Breast epithelium (tissue), 4 donors: ENCODE data around the gene LPP. TPM values are rescaled to one million over a fixed set of nuclear protein-coding genes. Genes with fewer than 3 reads are reported as not detected.

ENCODE experiments used
- DNase-seq, 2 donors: peaks; one replicate each; pipeline ENCODE4 v3.0.0-alpha.2; 2019; ENCODE audit warnings: low spot score in 2 of 2
- H3K27ac ChIP-seq, 2 donors: fragments of 200-600 bp; sonication (generic) in 1 of 2; one replicate each; pipeline ENCODE4 v1.5.1; 2016 to 2019; ENCODE audit warnings: mild to moderate bottlenecking in 1 of 2
- H3K27me3 ChIP-seq, 2 donors: fragments of 200-600 bp; sonication (generic) in 1 of 2; one replicate each; pipeline versions ENCODE4 v1.5.1 to v1.6.0; 2017 to 2019; ENCODE audit warnings: control low read depth in 1 of 2, mild to moderate bottlenecking in 1 of 2
- H3K36me3 ChIP-seq: fragments of 200-600 bp; one replicate; pipeline ENCODE4 v1.5.1; 2019
- H3K4me1 ChIP-seq, 2 donors: fragments of 200-600 bp; sonication (generic); one replicate each; pipeline ENCODE4 v1.5.1; 2016 to 2019; ENCODE audit warnings: control low read depth in 1 of 2
- H3K4me3 ChIP-seq, 3 donors: fragments of 200-600 bp; sonication (generic); 1 replicate in 2 of 3; 2 replicates in 1 of 3; pipeline ENCODE4 v1.5.1; 2016 to 2019; ENCODE audit warnings: mild to moderate bottlenecking in 3 of 3, moderate library complexity in 2 of 3
- H3K9me3 ChIP-seq, 2 donors: fragments of 200-600 bp; sonication (generic) in 1 of 2; one replicate each; pipeline ENCODE4 v1.5.1; 2016 to 2019; ENCODE audit warnings: control low read depth in 1 of 2
- CTCF ChIP-seq, 3 donors: fragments of 450-650 bp; IDR thresholded peaks; one replicate each; pipeline ENCODE4 v1.5.1; 2016 to 2017; ENCODE audit warnings: antibody characterized with exemption in 3 of 3, mild to moderate bottlenecking in 3 of 3, moderate library complexity in 3 of 3
- POLR2A ChIP-seq: fragments of 450-650 bp; IDR thresholded peaks from one replicate; pipeline ENCODE4 v1.6.1; 2016; ENCODE audit warnings: antibody characterized with exemption, mild to moderate bottlenecking, moderate library complexity
- POLR2AphosphoS5 ChIP-seq, 3 donors: sonication (generic); formaldehyde crosslinking; IDR thresholded peaks; one replicate each; pipeline ENCODE4 v1.6.1; 2017; ENCODE audit warnings: antibody characterized with exemption in 3 of 3
- intact Hi-C: fragments of 100-400 bp; cut with DNase I; formaldehyde crosslinking; loops from one replicate; pipeline ENCODE4 v1.15.1; 2023; ENCODE audit warnings: low total_unique reads
- total RNA-seq, 3 donors: library from RNA; depleted of rRNA; stranded (reverse); fragments of >200 nt; gene quantifications; one replicate each; pipeline ENCODE4 v1.1.0, GENCODE V29; 2016

The LPP gene
- total RNA-seq, 3 donors from 2014 or later: 135 to 183 (median 147) TPM

- DNase-seq: peak in 1 of 2 donors; percentile 64
- peak overlapping the region; percentile 80 to 85 for H3K27ac ChIP-seq
- no peaks in the 10 kb centered on the region for H3K9me3 ChIP-seq
- H3K36me3 ChIP-seq: no peaks in the 10 kb centered on the region
- H3K27me3 ChIP-seq: no peaks in the 10 kb centered on the region
- TF ChIP-seq POLR2AphosphoS5 (IDR thresholded peaks at IDR 0.05) (peak in 1 of 3 donors; percentile 14), POLR2A (no peak)
- no peak overlapping the region for H3K4me3 ChIP-seq
- H3K4me1 ChIP-seq: peaks cover 0 to 5% of the 10 kb centered on the region in 2 donors
- intact Hi-C loops: no loop called here
Observed at GRCh38 chr3:188389711-188390342, 235.9 kb downstream of the LPP start.

GRCh38 chr3:188390343-188390718 lies 236.4 kb downstream of the LPP start:
- no peak for DNase-seq
- Histone ChIP-seq H3K9me3 (no peaks in the 10 kb centered on the region), H3K27me3 (no peaks in the 10 kb centered on the region), H3K4me3 (no peak overlapping the region), H3K36me3 (no peaks in the 10 kb centered on the region), H3K4me1 (peaks cover 0 to 5% of the 10 kb centered on the region in 2 donors), H3K27ac (peak overlapping the region; percentile 80 to 85)
- TF ChIP-seq POLR2A: no peak
- no peak for TF ChIP-seq CTCF (IDR thresholded peaks at IDR 0.05)
- no peak for TF ChIP-seq POLR2AphosphoS5 (IDR thresholded peaks at IDR 0.05)
- intact Hi-C loops: no loop called here

- intact Hi-C loops: loop anchor here (1.0 kb wide), 1 partner anchor 9 kb away; no protein-coding TSS in a partner anchor
- TF ChIP-seq POLR2AphosphoS5 (IDR thresholded peaks at IDR 0.05) (no peak), CTCF (IDR thresholded peaks at IDR 0.05) (no peak), POLR2A (no peak)
- no peaks in the 10 kb centered on the region for H3K27me3 ChIP-seq
- H3K36me3 ChIP-seq: no peaks in the 10 kb centered on the region
- no peak overlapping the region for H3K4me3 ChIP-seq
- DNase-seq: no peak
- peak overlapping the region; percentile 80 to 85 for H3K27ac ChIP-seq
- H3K9me3 ChIP-seq: no peaks in the 10 kb centered on the region
- H3K4me1 ChIP-seq: peaks cover 0 to 5% of the 10 kb centered on the region in 2 donors
Observed at GRCh38 chr3:188390775-188391443, 237.0 kb downstream of the LPP start.

- peaks cover 0 to 5% of the 10 kb centered on the region in 2 donors for H3K4me1 ChIP-seq
- no peak overlapping the region for H3K4me3 ChIP-seq
- no peak for DNase-seq
- no peaks in the 10 kb centered on the region for H3K9me3 ChIP-seq
- peak overlapping the region; percentile 80 to 85 for H3K27ac ChIP-seq
- no peak for TF ChIP-seq POLR2AphosphoS5 (IDR thresholded peaks at IDR 0.05)
- TF ChIP-seq POLR2A: no peak
- TF ChIP-seq CTCF (IDR thresholded peaks at IDR 0.05): no peak
- H3K36me3 ChIP-seq: no peaks in the 10 kb centered on the region
- intact Hi-C loops: loop anchor here (1.0 kb wide), 1 partner anchor 9 kb away; no protein-coding TSS in a partner anchor
- no peaks in the 10 kb centered on the region for H3K27me3 ChIP-seq
Observed at GRCh38 chr3:188391592-188391991, 237.6 kb downstream of the LPP start.

GRCh38 chr3:188392076-188392475 lies 238.1 kb downstream of the LPP start:
- H3K27ac ChIP-seq: no peak overlapping the region

More at GRCh38 chr3:188392076-188392475, 238.1 kb downstream of the LPP start:
- Histone ChIP-seq H3K4me1 (peaks cover 0 to 5% of the 10 kb centered on the region in 2 donors), H3K4me3 (no peak overlapping the region), H3K9me3 (no peaks in the 10 kb centered on the region), H3K27me3 (no peaks in the 10 kb centered on the region), H3K36me3 (no peaks in the 10 kb centered on the region)
- TF ChIP-seq POLR2AphosphoS5 (IDR thresholded peaks at IDR 0.05) (no peak), POLR2A (no peak), CTCF (IDR thresholded peaks at IDR 0.05) (no peak)
- DNase-seq: no peak
- intact Hi-C loops: no loop called here
